ENCODE measurements around the gene SEMA7A. TPM values are rescaled to one million over a fixed set of nuclear protein-coding genes. Genes with fewer than 3 reads are reported as not detected.

The SEMA7A gene
- total and polyA plus RNA-seq, 8 donors = 4.5 to 7.8 (median 5.9) TPM

GRCh38 chr15:74414603-74415338 is 19.0 kb downstream of the SEMA7A start:
- Histone ChIP-seq H3K36me3 (peaks cover 0 to 30% of the 10 kb centered on the region in 2 donors), H3K4me3 (no peak overlapping the region), H3K27me3 (no peaks in the 10 kb centered on the region), H3K9me3 (no peaks in the 10 kb centered on the region), H3K27ac (no peak overlapping the region), H3K4me1 (peaks cover 0 to 7% of the 10 kb centered on the region in 2 donors)
- intact Hi-C loops (cut with DNase I) = no loop called here
- TF ChIP-seq CTCF (IDR thresholded peaks at IDR 0.05) = no peak
- no peak for DNase-seq
- no peak for ATAC-seq

- no peak overlapping the region for H3K27ac ChIP-seq
- no peak overlapping the region for H3K4me3 ChIP-seq
- TF ChIP-seq CTCF (IDR thresholded peaks at IDR 0.05) = no peak
- DNase-seq = no peak
- H3K9me3 ChIP-seq = no peaks in the 10 kb centered on the region
- peaks cover 0 to 30% of the 10 kb centered on the region in 2 donors for H3K36me3 ChIP-seq
- H3K27me3 ChIP-seq = no peaks in the 10 kb centered on the region
- intact Hi-C loops (cut with DNase I) = no loop called here
- peaks cover 0 to 7% of the 10 kb centered on the region in 2 donors for H3K4me1 ChIP-seq
- no peak for ATAC-seq
Measured at GRCh38 chr15:74414081-74414580, 19.6 kb downstream of the SEMA7A start.

GRCh38 chr15:74413350-74414080 is 20.2 kb downstream of the SEMA7A start:
- Histone ChIP-seq H3K4me3 (no peak overlapping the region), H3K27me3 (no peaks in the 10 kb centered on the region), H3K36me3 (peaks cover 0 to 30% of the 10 kb centered on the region in 2 donors), H3K27ac (no peak overlapping the region), H3K4me1 (peaks cover 0 to 7% of the 10 kb centered on the region in 2 donors), H3K9me3 (no peaks in the 10 kb centered on the region)
- TF ChIP-seq CTCF (IDR thresholded peaks at IDR 0.05) = no peak
- no peak for ATAC-seq
- intact Hi-C loops (cut with DNase I) = no loop called here
- DNase-seq = no peak

- DNase-seq (no peak), ATAC-seq (no peak)
- no peaks in the 10 kb centered on the region for H3K27me3 ChIP-seq
- H3K4me3 ChIP-seq = no peak overlapping the region
- peaks cover 0 to 21% of the 10 kb centered on the region in 2 donors for H3K36me3 ChIP-seq
- H3K4me1 ChIP-seq = peaks cover 0 to 7% of the 10 kb centered on the region in 2 donors
- H3K9me3 ChIP-seq = no peaks in the 10 kb centered on the region
- no peak for TF ChIP-seq CTCF (IDR thresholded peaks at IDR 0.05)
- no peak overlapping the region for H3K27ac ChIP-seq
- intact Hi-C loops (cut with DNase I) = no loop called here
Measured at GRCh38 chr15:74412159-74412558, 21.6 kb downstream of the SEMA7A start.

- Histone ChIP-seq H3K4me1 (peaks cover 0 to 7% of the 10 kb centered on the region in 2 donors), H3K4me3 (no peak overlapping the region), H3K36me3 (peaks cover 0 to 20% of the 10 kb centered on the region in 2 donors), H3K27me3 (no peaks in the 10 kb centered on the region), H3K27ac (no peak overlapping the region), H3K9me3 (no peaks in the 10 kb centered on the region)
- ATAC-seq (no peak), DNase-seq (no peak)
- intact Hi-C loops (cut with DNase I) = no loop called here
- no peak for TF ChIP-seq CTCF (IDR thresholded peaks at IDR 0.05)
Measured at GRCh38 chr15:74411686-74412085, 22.1 kb downstream of the SEMA7A start.
